Neural crest cell (in vitro differentiated cells): Measurements from ENCODE around the gene DOK6. TPM values are rescaled to one million over a fixed set of nuclear protein-coding genes. Genes with fewer than 3 reads are reported as not detected.

Experiments used
- DNase-seq: peaks from one replicate; pipeline ENCODE4 v3.0.0; 2021; ENCODE audit warnings: low read depth, mixed read lengths, low spot score
- H3K27ac Mint-ChIP-seq: one replicate; pipeline ENCODE4 v1.8.0; 2021; ENCODE audit warnings: mild to moderate bottlenecking, mixed read lengths; ENCODE audit not compliant: unreplicated experiment
- H3K27me3 Mint-ChIP-seq: 2 replicates; pipeline ENCODE4 v1.8.0; 2021; ENCODE audit warnings: low read depth, mild to moderate bottlenecking, mixed read lengths
- H3K36me3 Mint-ChIP-seq: 2 replicates; pipeline ENCODE4 v1.8.0; 2021; ENCODE audit warnings: low read depth, mild to moderate bottlenecking, mixed read lengths
- H3K4me1 Mint-ChIP-seq: 2 replicates; pipeline ENCODE4 v1.8.0; 2021; ENCODE audit warnings: mixed read lengths
- H3K4me3 Mint-ChIP-seq: one replicate; pipeline ENCODE4 v1.8.0; 2021; ENCODE audit warnings: mild to moderate bottlenecking, mixed read lengths
- H3K9me3 Mint-ChIP-seq: 2 replicates; pipeline ENCODE4 v1.8.0; 2021; ENCODE audit warnings: mixed read lengths
- total RNA-seq: library from RNA; stranded (reverse); gene quantifications from 2 replicates; pipeline ENCODE4 v1.2.1, GENCODE V29; 2021
- TF ChIP-seq, protein P1 (sequence below): fragments of 200-600 bp; sonication (generic); conservative IDR thresholded peaks from 2 replicates; pipeline ENCODE4 v1.5.0; 2021; ENCODE audit warnings: antibody characterized with exemption, mild to moderate bottlenecking

Gene DOK6
- total RNA-seq, 1 donor from 2014 or later: 3.6 TPM

DNA sequence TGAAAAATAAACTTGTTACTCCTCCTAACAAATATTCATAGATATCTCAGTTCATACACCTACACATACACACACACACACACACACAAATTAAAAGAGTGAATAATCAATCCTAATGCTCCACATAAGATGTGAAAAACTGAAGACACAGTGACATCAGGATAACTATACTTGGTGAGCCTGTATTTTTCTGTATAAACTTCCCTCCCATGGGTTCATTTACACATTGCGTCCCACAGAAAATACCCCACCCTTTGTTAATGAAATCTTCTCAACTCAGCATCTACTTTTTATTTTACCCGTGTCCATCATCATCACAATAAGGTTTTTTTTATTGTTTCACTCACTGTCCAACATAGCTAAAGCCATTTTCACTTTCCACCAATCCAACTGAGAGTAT lies 486.6 kb downstream of the DOK6 start:
- no peaks in the 10 kb centered on the region for H3K27me3 Mint-ChIP-seq
- H3K4me1 Mint-ChIP-seq: no peaks in the 10 kb centered on the region
- no peak overlapping the region for H3K27ac Mint-ChIP-seq
- DNase-seq: no peak
- TF ChIP-seq, protein P1, sequence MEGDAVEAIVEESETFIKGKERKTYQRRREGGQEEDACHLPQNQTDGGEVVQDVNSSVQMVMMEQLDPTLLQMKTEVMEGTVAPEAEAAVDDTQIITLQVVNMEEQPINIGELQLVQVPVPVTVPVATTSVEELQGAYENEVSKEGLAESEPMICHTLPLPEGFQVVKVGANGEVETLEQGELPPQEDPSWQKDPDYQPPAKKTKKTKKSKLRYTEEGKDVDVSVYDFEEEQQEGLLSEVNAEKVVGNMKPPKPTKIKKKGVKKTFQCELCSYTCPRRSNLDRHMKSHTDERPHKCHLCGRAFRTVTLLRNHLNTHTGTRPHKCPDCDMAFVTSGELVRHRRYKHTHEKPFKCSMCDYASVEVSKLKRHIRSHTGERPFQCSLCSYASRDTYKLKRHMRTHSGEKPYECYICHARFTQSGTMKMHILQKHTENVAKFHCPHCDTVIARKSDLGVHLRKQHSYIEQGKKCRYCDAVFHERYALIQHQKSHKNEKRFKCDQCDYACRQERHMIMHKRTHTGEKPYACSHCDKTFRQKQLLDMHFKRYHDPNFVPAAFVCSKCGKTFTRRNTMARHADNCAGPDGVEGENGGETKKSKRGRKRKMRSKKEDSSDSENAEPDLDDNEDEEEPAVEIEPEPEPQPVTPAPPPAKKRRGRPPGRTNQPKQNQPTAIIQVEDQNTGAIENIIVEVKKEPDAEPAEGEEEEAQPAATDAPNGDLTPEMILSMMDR: no peak
- H3K36me3 Mint-ChIP-seq: peaks cover 5% of the 10 kb centered on the region
- peaks cover 10% of the 10 kb centered on the region for H3K9me3 Mint-ChIP-seq
- no peak overlapping the region for H3K4me3 Mint-ChIP-seq

DNA sequence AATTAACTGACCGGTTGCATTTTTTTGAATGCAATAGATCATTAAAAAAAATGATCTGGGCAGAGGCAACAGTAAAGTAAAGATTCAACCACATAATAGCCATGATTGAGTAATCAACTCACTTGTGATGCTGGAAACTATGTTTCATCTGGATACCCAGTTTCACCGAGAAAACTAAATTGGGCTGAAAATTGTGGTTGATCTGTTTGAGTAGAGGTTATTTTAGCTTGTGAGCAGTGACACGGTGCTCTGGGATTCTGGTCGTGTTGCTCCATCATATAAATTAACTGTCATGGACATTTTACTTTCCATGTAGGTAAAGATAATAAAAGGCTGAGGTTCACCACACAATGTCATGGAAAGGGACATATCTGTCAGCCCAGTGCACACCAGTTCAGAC lies 488.3 kb downstream of the DOK6 start:
- Mint-ChIP-seq H3K4me1 (no peaks in the 10 kb centered on the region), H3K27ac (no peak overlapping the region), H3K36me3 (peaks cover 5% of the 10 kb centered on the region), H3K27me3 (no peaks in the 10 kb centered on the region), H3K9me3 (peaks cover 10% of the 10 kb centered on the region), H3K4me3 (no peak overlapping the region)
- DNase-seq: no peak
- TF ChIP-seq, protein P1: no peak

DNA sequence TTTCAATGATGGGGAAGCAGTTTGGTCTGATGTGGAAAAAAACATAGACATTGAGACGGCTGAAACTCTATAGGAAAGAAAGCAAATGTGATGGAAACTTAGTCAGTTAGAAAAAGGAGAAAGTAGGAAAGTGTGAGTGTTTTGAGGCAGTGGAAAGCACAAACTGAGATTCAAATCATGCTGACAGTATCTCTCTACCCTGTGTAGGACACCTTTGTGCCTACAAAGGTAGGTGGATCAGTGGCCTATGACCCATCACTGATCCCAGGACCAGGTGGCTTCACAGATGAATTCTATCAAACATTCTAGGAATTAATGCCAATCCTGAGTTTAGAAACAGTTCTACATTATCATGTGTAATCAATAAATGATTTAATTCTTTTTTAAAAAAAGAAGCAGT lies 489.9 kb downstream of the DOK6 start:
- Mint-ChIP-seq H3K36me3 (peaks cover 5% of the 10 kb centered on the region), H3K4me1 (no peaks in the 10 kb centered on the region), H3K9me3 (peaks cover 10% of the 10 kb centered on the region), H3K27me3 (no peaks in the 10 kb centered on the region), H3K4me3 (no peak overlapping the region), H3K27ac (no peak overlapping the region)
- DNase-seq: no peak
- TF ChIP-seq, protein P1: no peak

DNA sequence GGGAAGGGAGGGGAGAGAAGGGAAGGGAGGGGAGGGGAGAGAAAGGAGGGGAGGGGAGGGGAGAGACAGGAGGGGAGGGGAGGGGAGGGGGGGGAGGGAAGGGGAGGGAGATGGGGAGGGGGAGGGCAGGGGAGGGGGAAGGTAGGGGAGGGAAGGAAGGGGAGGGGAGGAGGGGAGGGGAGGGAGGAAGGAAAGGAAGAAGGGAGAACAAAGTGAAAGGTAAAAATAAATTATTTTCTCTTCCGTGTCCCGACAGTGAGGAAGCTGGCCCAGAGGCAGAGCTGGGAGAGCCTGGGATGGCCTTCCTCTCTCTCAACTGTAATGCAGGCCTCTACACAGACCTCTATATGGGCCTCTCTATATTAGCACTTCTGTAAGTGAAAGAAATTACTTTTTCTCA lies 493.8 kb downstream of the DOK6 start:
- TF ChIP-seq, protein P1: no peak
- peaks cover 8% of the 10 kb centered on the region for H3K36me3 Mint-ChIP-seq
- H3K27ac Mint-ChIP-seq: no peak overlapping the region
- H3K9me3 Mint-ChIP-seq: peaks cover 13% of the 10 kb centered on the region
- peaks cover 7% of the 10 kb centered on the region for H3K4me1 Mint-ChIP-seq
- no peak overlapping the region for H3K4me3 Mint-ChIP-seq
- DNase-seq: no peak
- no peaks in the 10 kb centered on the region for H3K27me3 Mint-ChIP-seq

DNA sequence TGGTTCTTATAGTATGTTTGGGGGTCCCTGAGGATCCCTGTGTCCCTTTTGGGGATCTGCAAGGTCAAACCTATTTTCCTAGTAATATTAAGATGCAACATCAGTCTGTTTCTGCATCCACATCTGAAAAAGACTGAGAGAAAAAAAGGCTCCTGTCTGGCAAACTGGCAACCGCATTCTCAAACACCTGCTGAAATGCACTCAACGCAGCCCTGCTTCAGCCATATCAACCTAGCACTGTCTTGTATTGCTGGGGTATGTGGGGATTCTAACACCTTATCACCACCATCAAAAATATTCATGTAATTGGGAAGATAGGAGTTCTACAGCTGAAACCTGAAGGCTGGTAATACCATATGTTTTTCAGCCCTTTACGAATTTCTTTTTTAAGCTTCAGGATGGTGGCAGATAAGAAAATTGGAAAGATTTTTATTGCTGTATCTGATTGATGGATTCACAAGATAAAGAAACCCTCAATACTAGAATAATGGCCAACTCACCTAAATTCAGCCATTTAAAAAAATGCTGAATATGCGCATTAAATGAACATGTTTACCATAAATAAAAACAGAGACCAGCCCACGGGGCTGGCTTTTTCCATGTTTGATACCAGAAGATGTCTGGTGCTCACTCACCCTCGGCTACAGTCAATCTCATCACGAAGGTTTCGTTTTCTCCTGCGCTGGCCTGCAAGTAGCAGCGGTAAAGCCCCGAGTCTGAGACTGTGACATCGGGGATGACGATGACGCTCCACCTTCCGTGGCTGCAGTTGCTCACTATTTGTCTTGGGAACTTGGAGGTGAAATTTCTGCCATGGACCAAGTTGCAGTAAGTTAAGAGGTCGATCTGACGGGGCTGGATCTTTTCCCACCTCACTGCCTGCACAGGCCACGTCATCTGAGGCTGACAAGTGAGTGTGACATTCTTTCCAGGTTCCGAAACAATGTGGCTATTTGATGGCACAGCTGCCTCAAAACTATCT lies 494.7 kb downstream of the DOK6 start:
- peaks cover 15% of the 10 kb centered on the region for H3K9me3 Mint-ChIP-seq
- no peaks in the 10 kb centered on the region for H3K27me3 Mint-ChIP-seq
- H3K4me3 Mint-ChIP-seq: no peak overlapping the region
- peaks cover 7% of the 10 kb centered on the region for H3K4me1 Mint-ChIP-seq
- peaks cover 8% of the 10 kb centered on the region for H3K36me3 Mint-ChIP-seq
- H3K27ac Mint-ChIP-seq: no peak overlapping the region
- DNase-seq: no peak
- TF ChIP-seq, protein P1: no peak
